Loucy (cell line): ENCODE measurements around the gene CAMSAP1.

Experiments used
- EZH2phosphoT487 ChIP-seq: fragments of 200-600 bp; IDR thresholded peaks from 2 replicates; pipeline ENCODE4 v1.6.1; 2018; ENCODE audit warnings: antibody characterized with exemption, mild to moderate bottlenecking, moderate library complexity, borderline replicate concordance
- TF ChIP-seq, protein P1 (sequence below): fragments of 200-600 bp; sonication (generic); conservative IDR thresholded peaks from 2 replicates; pipeline ENCODE4 v1.5.1; 2014; ENCODE audit warnings: mild to moderate bottlenecking, antibody characterized with exemption, low read length

DNA sequence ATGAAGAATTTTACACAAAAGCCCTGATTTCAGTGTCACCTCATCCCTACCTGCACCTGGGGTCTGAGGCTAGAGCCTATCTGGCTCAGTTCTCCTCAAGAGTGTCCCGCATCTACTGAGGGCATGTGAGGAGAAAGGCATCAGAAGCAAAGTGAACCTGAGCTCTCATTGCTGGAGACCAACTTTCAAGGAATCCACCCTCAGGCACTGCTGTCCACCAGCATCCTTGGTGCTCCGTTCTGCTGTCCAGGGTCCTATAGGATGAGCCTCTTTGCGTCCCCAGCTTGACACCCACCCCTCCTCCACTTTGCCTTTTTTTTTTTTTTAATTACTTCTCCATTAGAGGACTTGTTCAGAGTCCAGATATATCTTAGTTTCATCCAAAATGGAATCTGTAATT, 49.5 kb downstream of the CAMSAP1 start:
- TF ChIP-seq, protein P1, sequence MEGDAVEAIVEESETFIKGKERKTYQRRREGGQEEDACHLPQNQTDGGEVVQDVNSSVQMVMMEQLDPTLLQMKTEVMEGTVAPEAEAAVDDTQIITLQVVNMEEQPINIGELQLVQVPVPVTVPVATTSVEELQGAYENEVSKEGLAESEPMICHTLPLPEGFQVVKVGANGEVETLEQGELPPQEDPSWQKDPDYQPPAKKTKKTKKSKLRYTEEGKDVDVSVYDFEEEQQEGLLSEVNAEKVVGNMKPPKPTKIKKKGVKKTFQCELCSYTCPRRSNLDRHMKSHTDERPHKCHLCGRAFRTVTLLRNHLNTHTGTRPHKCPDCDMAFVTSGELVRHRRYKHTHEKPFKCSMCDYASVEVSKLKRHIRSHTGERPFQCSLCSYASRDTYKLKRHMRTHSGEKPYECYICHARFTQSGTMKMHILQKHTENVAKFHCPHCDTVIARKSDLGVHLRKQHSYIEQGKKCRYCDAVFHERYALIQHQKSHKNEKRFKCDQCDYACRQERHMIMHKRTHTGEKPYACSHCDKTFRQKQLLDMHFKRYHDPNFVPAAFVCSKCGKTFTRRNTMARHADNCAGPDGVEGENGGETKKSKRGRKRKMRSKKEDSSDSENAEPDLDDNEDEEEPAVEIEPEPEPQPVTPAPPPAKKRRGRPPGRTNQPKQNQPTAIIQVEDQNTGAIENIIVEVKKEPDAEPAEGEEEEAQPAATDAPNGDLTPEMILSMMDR = no peak
- TF ChIP-seq EZH2phosphoT487 = no peak
